ENCODE results near the gene GTF3A.
A peak's percentile ranks its signal among the peaks of the same experiment; 100 is the strongest.

Gene GTF3A

GRCh38 chr13:27449081-27449603 lies 24.7 kb downstream of the GTF3A start:
- no peak for DNase-seq (ENCODE audit: low read depth)

DNA sequence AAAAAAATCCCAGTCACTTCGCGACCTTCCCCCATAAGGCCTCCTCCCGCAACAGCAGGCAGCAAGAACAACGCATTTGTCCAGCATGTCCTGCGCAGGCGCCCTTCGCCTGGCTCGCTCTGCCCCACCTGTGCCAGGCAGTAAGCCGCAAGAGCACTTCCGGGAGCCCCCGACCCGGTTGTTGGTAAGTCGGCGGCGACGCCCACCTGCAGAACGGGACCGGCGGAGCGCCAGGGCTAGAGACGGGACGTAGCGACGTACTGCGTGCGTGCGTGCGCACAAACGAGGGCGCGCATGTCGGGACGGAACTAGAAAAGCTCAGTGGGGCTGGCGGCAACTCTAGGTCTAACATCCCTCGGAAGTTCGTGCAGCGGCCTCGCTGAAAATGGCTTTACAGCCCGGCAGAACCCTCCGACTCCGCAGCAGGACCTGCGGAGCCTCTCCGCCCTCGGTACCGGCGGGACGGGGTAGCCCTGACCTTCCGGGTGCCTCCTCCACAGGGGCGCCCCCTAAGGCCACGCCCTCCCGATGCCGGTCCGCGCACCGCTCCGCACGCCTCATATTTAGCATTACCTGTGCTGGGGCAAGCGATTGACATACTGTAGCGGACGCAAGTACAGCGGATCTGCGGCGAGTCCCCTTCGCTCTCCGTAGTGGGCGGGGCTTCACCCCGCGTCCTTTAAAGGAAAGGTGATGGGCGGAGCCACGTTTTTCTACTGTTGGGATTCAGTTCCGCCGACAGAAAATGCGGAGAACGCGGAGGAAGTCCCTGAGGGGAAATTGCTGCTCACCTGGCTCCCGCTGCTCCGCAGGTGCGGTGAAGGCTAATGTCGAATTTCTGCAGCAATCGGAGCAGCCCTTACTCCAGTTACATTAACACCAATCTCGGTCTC lies 25.8 kb downstream of the GTF3A start, which contains the start of gene MTIF3:
MTIF3 (minus strand) TSS at position 629 of the 893 bp plus-strand sequence. CDS start 10,116 bp downstream, outside the sequence.
- peak; percentile 94 for DNase-seq (ENCODE audit: low read depth)

DNA sequence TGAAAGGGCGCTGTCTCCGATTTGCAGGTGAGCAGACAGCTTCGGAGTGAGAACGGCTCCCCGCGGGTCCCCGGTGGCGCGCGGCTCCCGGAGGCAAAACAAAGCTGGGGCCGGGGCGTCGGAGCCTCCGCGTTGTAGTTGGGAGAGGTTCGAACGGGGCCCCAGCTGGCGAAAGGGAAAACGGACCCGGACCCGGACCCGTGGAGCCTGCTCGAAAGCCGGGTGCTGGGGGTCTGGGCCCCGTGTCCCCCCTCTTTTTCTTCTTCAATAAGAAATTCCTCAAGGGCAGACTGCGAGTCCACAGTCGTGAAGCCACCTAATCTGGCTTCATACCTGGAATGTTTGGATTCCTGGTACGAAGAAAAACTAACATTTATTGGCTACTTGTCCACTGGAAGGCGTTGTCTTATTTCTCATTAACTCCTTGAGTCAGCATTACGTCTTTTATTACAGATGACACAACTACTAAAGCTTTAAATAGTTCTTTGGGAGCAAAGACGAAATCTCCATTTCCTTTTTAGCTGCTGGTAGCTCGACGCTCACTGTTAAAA lies 26.6 kb downstream of the GTF3A start:
- DNase-seq (ENCODE audit: low read depth): no peak

DNA sequence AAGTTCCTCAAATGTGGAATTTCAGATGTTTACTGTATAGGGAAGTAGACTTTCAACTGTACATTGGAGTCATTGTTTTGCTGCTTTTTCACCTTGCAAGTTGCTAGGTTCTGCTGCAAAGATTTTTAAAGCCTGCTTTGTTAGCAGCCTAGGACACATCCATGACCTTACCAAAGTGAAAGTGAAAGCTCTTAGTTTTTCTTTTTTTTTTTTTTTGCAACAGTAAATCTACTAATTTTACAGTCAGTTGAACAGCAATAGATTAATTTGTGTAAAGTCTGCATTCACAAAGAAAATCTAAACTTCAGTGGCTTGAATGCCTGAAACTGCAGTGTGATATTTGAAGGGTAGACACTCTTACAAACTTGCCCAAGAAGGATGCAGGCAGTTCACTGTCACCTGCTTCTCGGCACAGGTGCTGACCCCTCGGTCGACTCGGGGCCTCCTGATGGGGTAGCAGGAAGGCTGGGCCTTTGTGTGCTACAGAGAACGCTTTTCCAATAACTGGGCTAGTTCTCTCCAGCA lies 31.0 kb downstream of the GTF3A start:
- no peak for DNase-seq (ENCODE audit: low read depth)

- DNase-seq (ENCODE audit: low read depth): no peak
These were observed 37.6 kb downstream of the GTF3A start for GRCh38 chr13:27461940-27462584.

DNA sequence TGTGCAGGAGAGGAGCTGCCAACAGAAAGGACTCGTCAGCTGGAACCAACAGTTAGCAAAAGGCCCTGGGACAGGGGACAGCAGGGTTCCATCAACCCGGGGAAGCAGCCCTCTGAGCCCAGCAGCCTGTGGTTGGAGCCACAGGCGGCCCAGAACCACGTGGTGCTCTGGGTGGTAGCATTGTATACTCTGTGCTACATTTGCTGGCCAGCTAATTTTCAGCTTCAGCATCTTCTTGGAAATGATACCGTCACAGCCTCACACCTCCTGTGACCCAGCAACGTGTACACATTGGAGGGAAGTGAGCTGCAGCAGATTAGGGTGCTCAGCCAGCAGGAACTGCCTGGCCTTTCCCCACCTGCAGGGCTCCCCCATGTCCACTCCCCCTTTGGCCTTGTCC lies 39.1 kb downstream of the GTF3A start:
- DNase-seq (ENCODE audit: low read depth): no peak

GRCh38 chr13:27465611-27466010 lies 41.2 kb downstream of the GTF3A start:
- no peak for DNase-seq (ENCODE audit: low read depth)

DNA sequence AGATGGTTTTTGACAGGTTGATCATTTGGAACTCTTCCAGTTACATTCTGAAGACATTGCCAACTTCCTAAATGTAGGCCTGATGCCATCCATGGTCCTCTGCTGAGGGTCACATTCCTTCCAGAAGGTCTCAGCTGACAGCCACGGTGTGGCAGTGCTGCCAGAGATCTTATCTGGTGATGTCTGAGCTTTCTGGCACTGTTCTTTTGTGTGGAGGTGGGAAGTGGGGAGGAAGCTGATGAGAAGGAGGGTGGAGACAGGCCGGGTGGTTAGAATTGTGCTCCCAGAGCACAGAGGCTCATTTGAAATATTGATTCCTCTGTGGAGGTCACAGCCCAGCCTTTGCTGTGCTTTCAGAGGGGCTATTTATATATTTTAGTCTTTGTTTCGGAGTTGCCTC lies 42.1 kb downstream of the GTF3A start:
- no peak for DNase-seq (ENCODE audit: low read depth)

GRCh38 chr13:27470075-27470820 lies 45.8 kb downstream of the GTF3A start:
- DNase-seq (ENCODE audit: low read depth): no peak

DNA sequence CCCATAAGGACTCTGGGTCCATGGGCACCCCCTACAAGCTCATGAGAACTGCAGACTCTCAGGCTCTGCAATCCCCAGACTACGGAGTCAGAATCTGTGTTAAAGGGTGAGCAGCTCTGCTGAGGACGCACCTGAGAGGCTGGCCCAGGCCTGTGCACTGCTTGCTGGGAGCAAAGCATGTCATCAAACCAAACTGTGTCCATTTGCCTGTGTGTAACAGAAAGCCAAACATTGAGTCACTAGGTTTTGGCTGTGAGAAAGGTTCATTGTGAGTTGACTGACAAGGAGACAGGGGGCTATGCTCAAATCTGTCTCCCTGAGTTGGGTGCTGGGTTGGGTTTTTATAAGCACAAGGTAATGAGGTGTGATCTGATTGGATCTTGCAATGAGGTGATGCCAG lies 48.0 kb downstream of the GTF3A start:
- DNase-seq (ENCODE audit: low read depth): no peak

DNA sequence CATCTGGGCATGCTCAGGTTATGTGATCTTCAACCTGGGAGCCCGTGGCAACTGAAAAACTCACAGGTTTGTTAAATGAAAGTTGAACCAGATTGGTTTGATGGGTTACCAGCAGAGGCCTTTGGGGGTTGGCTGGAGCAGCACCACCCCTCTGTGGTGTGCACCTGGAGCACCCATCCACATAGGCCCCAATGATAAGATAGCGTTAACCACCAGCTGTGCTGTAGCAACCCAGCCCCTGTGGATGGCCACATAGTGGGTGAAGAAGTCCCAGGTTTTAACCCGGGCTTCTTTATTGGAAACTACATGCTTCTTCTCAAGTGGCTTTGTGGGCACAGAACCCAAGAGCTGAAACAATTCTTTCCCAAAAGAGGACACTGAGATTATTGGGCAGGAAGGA lies 48.5 kb downstream of the GTF3A start:
- DNase-seq (ENCODE audit: low read depth): no peak

DNA sequence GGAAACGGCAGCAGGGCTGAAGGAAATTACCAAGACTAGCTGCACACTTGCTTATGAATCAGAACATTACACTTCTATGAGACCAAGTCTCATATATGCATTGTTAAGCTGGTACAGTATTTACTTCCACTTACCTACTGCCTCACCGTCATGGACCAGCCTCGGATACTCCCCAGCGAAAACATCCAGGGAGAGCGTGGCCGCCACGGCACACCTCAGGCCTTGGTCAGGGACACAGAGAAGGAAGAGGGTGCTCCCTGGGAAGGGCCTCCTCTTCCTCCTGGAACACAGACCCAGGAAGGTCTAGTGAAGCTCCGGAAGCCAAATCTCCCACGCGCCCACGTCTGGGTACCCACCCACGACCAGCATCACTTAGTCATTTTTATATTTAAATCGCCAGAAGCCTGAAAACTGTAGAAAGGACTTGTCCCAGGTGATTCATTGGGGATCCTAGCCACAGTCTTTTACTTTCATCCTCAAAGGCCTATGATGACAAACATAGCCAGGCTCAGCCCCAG lies 50.4 kb downstream of the GTF3A start:
- DNase-seq (ENCODE audit: low read depth): no peak

GRCh38 chr13:27476943-27477703 lies 52.7 kb downstream of the GTF3A start:
- DNase-seq (ENCODE audit: low read depth): peak; percentile 13

- DNase-seq (ENCODE audit: low read depth): peak; percentile 43
These were observed 57.3 kb downstream of the GTF3A start for GRCh38 chr13:27481766-27482165.

DNA sequence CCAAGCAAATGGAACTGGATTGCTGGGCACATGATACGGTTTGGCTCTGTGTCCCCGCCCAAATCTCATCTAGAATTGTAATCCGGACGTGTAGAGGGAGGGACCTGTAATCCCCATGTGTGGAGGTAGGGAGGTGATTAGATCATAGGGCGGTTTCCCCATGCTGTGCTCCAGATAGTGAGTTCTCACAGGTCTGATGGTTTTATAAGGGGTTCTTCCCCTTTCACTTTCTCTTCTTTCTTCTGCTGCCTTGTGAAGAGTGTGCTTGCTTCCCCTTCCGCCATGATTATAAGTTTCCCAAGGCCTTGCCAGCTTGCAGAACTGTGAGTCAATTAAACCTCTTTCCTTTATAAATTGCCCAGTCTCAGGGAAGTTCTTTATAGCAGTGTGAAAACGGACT lies 58.6 kb downstream of the GTF3A start:
- no peak for DNase-seq (ENCODE audit: low read depth)

DNA sequence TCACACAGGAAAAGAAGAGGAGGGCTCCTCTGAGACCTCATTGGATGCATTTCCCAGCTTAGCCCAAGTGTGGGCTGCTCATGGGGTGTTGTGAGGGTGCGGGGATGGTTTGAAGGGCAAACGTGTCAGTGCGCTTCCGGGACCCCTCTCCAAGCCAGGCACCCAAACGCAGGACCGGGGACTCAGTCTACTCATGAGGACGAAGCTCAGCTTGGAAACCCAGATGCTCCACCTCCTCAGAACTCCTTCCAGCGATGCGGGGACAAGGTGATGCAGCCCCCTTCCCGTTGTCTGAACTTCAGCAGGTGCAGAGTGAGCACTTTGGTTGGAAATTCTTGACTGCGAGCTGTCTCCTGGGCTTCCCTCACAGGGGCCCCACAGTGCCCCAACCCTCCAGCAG lies 59.0 kb downstream of the GTF3A start:
- no peak for DNase-seq (ENCODE audit: low read depth)

Measured in activated T-cell treated with anti-CD3 and anti-CD28 coated beads for 48 hours (primary cell).